PC-9 (cell line): ENCODE measurements around the gene DOCK4. TPM values are rescaled to one million over a fixed set of nuclear protein-coding genes. Genes with fewer than 3 reads are reported as not detected.

Experiments
- BruUV-seq: library from RNA; stranded (reverse); fragments of 400-500 nt; replicated peaks from 2 replicates; lab custom pipeline; 2021; lab: Mats Ljungman, UMichigan
- CTCF ChIA-PET: fragments of 300-600 bp; sonication (Branson Sonifier 250); formaldehyde crosslinking; loops from one replicate; lab custom pipeline; 2022; ENCODE audit warnings: antibody characterized with exemption; lab: Charles Lee
- POLR2A ChIA-PET: fragments of 300-600 bp; sonication (Branson Sonifier 250); formaldehyde crosslinking; loops from one replicate; lab custom pipeline; 2022; ENCODE audit warnings: antibody characterized with exemption; ENCODE audit not compliant: unreplicated experiment; lab: Charles Lee
- DNase-seq, 2 experiments: peaks; one replicate each; pipeline versions ENCODE4 v3.0.0 to v3.0.0-alpha.2; 2015 to 2022; ENCODE audit warnings: mixed read lengths in 1 of 2
- H2AFZ ChIP-seq: fragments of 200-600 bp; sonication (generic); 2 replicates; pipeline ENCODE4 v1.8.1; 2017; ENCODE audit warnings: antibody characterized with exemption
- H3F3A ChIP-seq: fragments of 200-600 bp; sonication (generic); 2 replicates; pipeline ENCODE4 v1.8.1; 2017; ENCODE audit warnings: antibody characterized with exemption, mild to moderate bottlenecking, low read depth; ENCODE audit not compliant: insufficient read depth
- H3K27ac ChIP-seq: fragments of 200-600 bp; sonication (generic); 2 replicates; pipeline ENCODE4 v1.6.1; 2016; ENCODE audit warnings: mixed run types
- H3K27me3 ChIP-seq: fragments of 200-600 bp; sonication (generic); 2 replicates; pipeline ENCODE4 v1.6.1; 2016; ENCODE audit warnings: low read depth, mixed run types; ENCODE audit not compliant: insufficient read depth
- H3K36me3 ChIP-seq: fragments of 200-600 bp; sonication (generic); 2 replicates; pipeline ENCODE4 v1.6.1; 2016; ENCODE audit warnings: low read depth, mixed run types
- H3K4me1 ChIP-seq: fragments of 200-600 bp; sonication (generic); replicated peaks from 2 replicates; pipeline ENCODE4 v1.6.1; 2016; ENCODE audit warnings: mixed run types; ENCODE audit not compliant: insufficient read depth
- H3K4me2 ChIP-seq: fragments of 200-600 bp; sonication (generic); 2 replicates; pipeline ENCODE4 v1.6.1; 2017; ENCODE audit warnings: mixed run types
- H3K4me3 ChIP-seq: fragments of 200-600 bp; sonication (generic); 2 replicates; pipeline ENCODE4 v1.6.1; 2016; ENCODE audit warnings: mixed run types
- H3K79me2 ChIP-seq: fragments of 200-600 bp; sonication (generic); 2 replicates; pipeline ENCODE4 v1.6.1; 2017; ENCODE audit warnings: low read depth, mixed run types
- H3K9me2 ChIP-seq: fragments of 200-600 bp; sonication (generic); 2 replicates; pipeline ENCODE4 v1.8.1; 2017; ENCODE audit warnings: mild to moderate bottlenecking; ENCODE audit not compliant: insufficient read depth
- H3K9me3 ChIP-seq: fragments of 200-600 bp; sonication (generic); 2 replicates; pipeline ENCODE4 v1.8.1; 2016; ENCODE audit warnings: low read depth; ENCODE audit not compliant: insufficient read depth
- H4K20me1 ChIP-seq: fragments of 200-600 bp; sonication (generic); 2 replicates; pipeline ENCODE4 v1.8.1; 2017; ENCODE audit not compliant: insufficient read depth
- CTCF ChIP-seq: fragments of 200-600 bp; sonication (generic); conservative IDR thresholded peaks from 2 replicates; pipeline ENCODE4 v1.6.1; 2017; ENCODE audit warnings: mixed run types, antibody characterized with exemption, mild to moderate bottlenecking, moderate library complexity
- EZH2 ChIP-seq: fragments of 200-600 bp; sonication (generic); IDR thresholded peaks from 2 replicates; pipeline ENCODE4 v1.8.0; 2017; ENCODE audit warnings: antibody characterized with exemption, low read depth
- intact Hi-C: fragments of 100-400 bp; cut with micrococcal nuclease; formaldehyde crosslinking; loops from one replicate; pipeline ENCODE4 v1.10.0; 2022; ENCODE audit not compliant: unreplicated experiment
- total RNA-seq: library from RNA; stranded (reverse); gene quantifications from 2 replicates; pipeline ENCODE4 v1.2.3, GENCODE V29; 2021

Gene DOCK4
- total RNA-seq, 1 experiment from 2014 or later: 0.98 TPM

DNA sequence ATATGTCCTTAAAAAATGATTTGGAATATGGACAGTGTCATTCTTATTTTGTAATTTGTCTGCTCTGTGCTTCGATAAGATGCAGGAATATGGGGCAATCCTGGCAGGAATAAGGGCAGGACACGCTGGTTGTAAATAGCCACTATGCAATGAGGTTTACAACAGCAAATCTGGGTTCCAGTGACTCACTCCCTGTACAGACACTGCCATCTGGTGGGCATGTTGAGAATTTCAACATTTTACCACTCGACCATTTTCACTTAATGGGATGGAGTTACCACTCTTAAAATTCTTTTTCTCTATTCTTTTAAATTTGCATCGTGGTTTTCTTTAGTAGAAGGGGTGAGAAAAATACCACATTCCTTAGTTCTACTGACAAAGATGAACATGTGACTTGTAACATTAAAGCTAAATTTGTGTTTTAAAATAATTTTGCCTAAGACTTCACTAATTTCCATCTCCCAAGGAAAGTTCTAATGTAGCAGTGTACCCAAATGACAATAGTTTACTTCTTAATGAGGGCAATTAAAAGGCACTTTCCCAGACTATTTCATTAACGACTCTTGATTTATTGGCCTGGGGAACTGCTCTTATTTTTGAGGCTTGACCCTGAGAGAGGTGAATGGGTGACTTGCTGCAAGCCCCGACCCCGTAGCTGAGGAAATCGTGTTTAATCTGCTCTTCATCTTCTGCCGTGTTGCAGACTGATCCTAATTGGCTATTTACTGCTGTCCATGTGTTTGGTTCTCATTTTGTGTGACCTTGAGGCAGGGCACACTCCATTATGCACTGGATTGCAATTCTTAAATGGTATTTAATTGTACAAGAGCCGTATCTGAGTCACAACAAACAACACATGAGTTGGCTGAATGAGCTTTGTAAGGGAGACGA is 470.3 kb downstream of the DOCK4 start:
- TF ChIP-seq EZH2 (no peak), CTCF (peak; percentile 90)
- POLR2A ChIA-PET: no interaction called here
- no peak overlapping the region for H3K4me2 ChIP-seq
- no peak overlapping the region for H3K27ac ChIP-seq
- no peaks in the 10 kb centered on the region for H3K36me3 ChIP-seq
- CTCF ChIA-PET: no interaction called here
- 0 out of 2 replicates have a peak, but pooled peaks cover 5% of the 10 kb centered on the region for H3K4me1 ChIP-seq
- DNase-seq: peak; percentile 52 to 56
- no TSS peak for BruUV-seq
- no peaks in the 10 kb centered on the region for H3F3A ChIP-seq
- intact Hi-C loops: loop anchor here (1.0 to 10.0 kb wide), 5 partner anchors 171 to 1892 kb away; partner anchors contain the start of genes IMMP2L and LRRN3
- H3K79me2 ChIP-seq: no peaks in the 10 kb centered on the region
- no peak overlapping the region for H3K4me3 ChIP-seq
- H3K9me3 ChIP-seq: no peaks in the 10 kb centered on the region
- no peaks in the 10 kb centered on the region for H4K20me1 ChIP-seq
- H3K9me2 ChIP-seq: no peaks in the 10 kb centered on the region
- no peak overlapping the region for H2AFZ ChIP-seq
- no peaks in the 10 kb centered on the region for H3K27me3 ChIP-seq

GRCh38 chr7:111734954-111735660 is 471.1 kb downstream of the DOCK4 start:
- Histone ChIP-seq H2AFZ (no peak overlapping the region), H3K27ac (no peak overlapping the region), H3K4me1 (0 out of 2 replicates have a peak, but pooled peaks cover 5% of the 10 kb centered on the region), H3F3A (no peaks in the 10 kb centered on the region), H3K9me3 (no peaks in the 10 kb centered on the region), H3K9me2 (no peaks in the 10 kb centered on the region), H4K20me1 (no peaks in the 10 kb centered on the region), H3K36me3 (no peaks in the 10 kb centered on the region), H3K79me2 (no peaks in the 10 kb centered on the region), H3K4me2 (no peak overlapping the region), H3K27me3 (no peaks in the 10 kb centered on the region), H3K4me3 (no peak overlapping the region)
- intact Hi-C loops: loop anchor here (1.0 to 10.0 kb wide), 5 partner anchors 170 to 1891 kb away; partner anchors contain the start of genes IMMP2L and LRRN3
- BruUV-seq: no TSS peak
- DNase-seq: no peak
- CTCF ChIA-PET: no interaction called here
- POLR2A ChIA-PET: no interaction called here
- TF ChIP-seq CTCF: no peak
- TF ChIP-seq EZH2: no peak

GRCh38 chr7:111732923-111733322 is 473.3 kb downstream of the DOCK4 start:
- BruUV-seq: no TSS peak
- no peaks in the 10 kb centered on the region for H3K36me3 ChIP-seq
- no peak overlapping the region for H3K27ac ChIP-seq
- no peak for TF ChIP-seq CTCF
- no peak for TF ChIP-seq EZH2
- 0 out of 2 replicates have a peak, but pooled peaks cover 5% of the 10 kb centered on the region for H3K4me1 ChIP-seq
- H3K4me2 ChIP-seq: no peak overlapping the region
- DNase-seq: no peak
- intact Hi-C loops: loop anchor here (10.0 kb wide), 3 partner anchors 168 to 408 kb away; partner anchors contain the start of gene IMMP2L
- no peaks in the 10 kb centered on the region for H3K27me3 ChIP-seq
- no peaks in the 10 kb centered on the region for H3K79me2 ChIP-seq
- H3K4me3 ChIP-seq: no peak overlapping the region
- CTCF ChIA-PET: no interaction called here
- H3F3A ChIP-seq: no peaks in the 10 kb centered on the region
- POLR2A ChIA-PET: no interaction called here
- H4K20me1 ChIP-seq: no peaks in the 10 kb centered on the region
- H3K9me2 ChIP-seq: no peaks in the 10 kb centered on the region
- H2AFZ ChIP-seq: no peak overlapping the region
- H3K9me3 ChIP-seq: no peaks in the 10 kb centered on the region
